ENCODE measurements around the gene ZNF410. TPM values are rescaled to one million over a fixed set of nuclear protein-coding genes. Genes with fewer than 3 reads are reported as not detected.

Gene ZNF410
- total RNA-seq, 2 donors from 2014 or later, result 34.2 to 40.7 TPM

DNA sequence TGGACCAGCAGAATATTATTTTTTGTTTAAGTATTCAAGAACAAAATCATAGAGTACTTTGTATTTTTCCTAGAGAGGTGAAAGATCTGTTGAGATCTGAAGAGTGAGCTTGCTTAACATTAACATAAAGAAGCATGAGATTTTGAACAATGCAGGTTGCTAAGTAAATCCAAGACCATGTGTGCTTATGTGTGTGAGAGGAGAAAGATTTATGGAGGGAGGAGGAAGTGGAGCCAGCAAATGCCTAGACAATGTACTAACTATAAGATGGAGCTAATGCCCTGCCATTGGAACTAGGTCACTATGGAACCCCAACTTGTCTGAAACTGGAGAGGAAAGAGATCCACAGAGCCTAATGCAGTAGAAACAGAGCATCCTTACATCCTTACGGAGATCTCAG lies 49.9 kb downstream of the ZNF410 start:
- Histone ChIP-seq H3K27me3 (ENCODE audit: control insufficient read depth, insufficient read depth, low read length, poor library complexity, severe bottlenecking) (peaks cover 18% of the 10 kb centered on the region), H3K4me1 (ENCODE audit: control insufficient read depth, insufficient read depth, low read length) (no peaks in the 10 kb centered on the region), H3K27ac (ENCODE audit: low read depth, low read length) (no peak overlapping the region), H3K9me3 (ENCODE audit: control insufficient read depth, low read length) (no peaks in the 10 kb centered on the region), H3K9ac (ENCODE audit: extremely low read depth, low read length, poor library complexity, severe bottlenecking) (no peak overlapping the region), H3K4me3 (ENCODE audit: low read length) (no peak overlapping the region), H3K36me3 (ENCODE audit: control insufficient read depth, insufficient read depth, low read length) (peaks cover 32% of the 10 kb centered on the region)
- TF ChIP-seq, protein P1, sequence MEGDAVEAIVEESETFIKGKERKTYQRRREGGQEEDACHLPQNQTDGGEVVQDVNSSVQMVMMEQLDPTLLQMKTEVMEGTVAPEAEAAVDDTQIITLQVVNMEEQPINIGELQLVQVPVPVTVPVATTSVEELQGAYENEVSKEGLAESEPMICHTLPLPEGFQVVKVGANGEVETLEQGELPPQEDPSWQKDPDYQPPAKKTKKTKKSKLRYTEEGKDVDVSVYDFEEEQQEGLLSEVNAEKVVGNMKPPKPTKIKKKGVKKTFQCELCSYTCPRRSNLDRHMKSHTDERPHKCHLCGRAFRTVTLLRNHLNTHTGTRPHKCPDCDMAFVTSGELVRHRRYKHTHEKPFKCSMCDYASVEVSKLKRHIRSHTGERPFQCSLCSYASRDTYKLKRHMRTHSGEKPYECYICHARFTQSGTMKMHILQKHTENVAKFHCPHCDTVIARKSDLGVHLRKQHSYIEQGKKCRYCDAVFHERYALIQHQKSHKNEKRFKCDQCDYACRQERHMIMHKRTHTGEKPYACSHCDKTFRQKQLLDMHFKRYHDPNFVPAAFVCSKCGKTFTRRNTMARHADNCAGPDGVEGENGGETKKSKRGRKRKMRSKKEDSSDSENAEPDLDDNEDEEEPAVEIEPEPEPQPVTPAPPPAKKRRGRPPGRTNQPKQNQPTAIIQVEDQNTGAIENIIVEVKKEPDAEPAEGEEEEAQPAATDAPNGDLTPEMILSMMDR (conservative IDR thresholded peaks at IDR 0.05), result no peak
- Mint-ChIP-seq H3K36me3 (ENCODE audit: low read depth) (peaks cover 8% of the 10 kb centered on the region), H3K4me3 (no peak overlapping the region), H3K4me1 (no peaks in the 10 kb centered on the region), H3K27me3 (ENCODE audit: insufficient read depth) (peaks cover 5% of the 10 kb centered on the region), H3K27ac (no peak overlapping the region), H3K9me3 (no peaks in the 10 kb centered on the region)
- no peak for DNase-seq
- 91% methylated on average over 1 of the region's 1 CpG; no CpG with 5 or more reads in 1 of the 2 experiments for whole genome bisulfite sequencing, 2 experiments (ENCODE audit: insufficient coverage in 1 of 2, insufficient read length in 1 of 2)

DNA sequence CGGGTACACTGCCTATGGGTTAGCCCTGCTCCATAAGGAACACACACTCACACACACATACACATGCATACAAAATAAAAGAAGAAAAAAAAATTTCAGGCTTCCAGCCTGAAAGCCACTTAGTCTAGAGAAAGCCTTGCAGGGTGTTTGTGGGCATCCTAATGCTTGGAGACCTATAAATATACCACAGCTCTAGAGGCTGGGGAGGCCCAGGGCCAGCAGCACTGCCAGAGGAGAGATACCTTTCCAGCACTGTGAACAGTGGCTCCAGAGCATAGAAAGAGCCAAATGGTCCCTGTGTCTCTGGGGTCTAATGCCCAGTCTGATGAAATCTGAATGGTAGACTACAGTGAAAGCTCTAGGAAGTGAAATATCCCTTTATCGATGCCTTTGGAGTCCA lies 50.4 kb downstream of the ZNF410 start:
- H3K4me1 ChIP-seq (ENCODE audit: control insufficient read depth, insufficient read depth, low read length), result no peaks in the 10 kb centered on the region
- no peak overlapping the region for H3K27ac ChIP-seq (ENCODE audit: low read depth, low read length)
- Mint-ChIP-seq H3K4me3 (no peak overlapping the region), H3K36me3 (ENCODE audit: low read depth) (peaks cover 8% of the 10 kb centered on the region), H3K9me3 (no peaks in the 10 kb centered on the region), H3K4me1 (no peaks in the 10 kb centered on the region), H3K27ac (no peak overlapping the region), H3K27me3 (ENCODE audit: insufficient read depth) (peaks cover 6% of the 10 kb centered on the region)
- H3K4me3 ChIP-seq (ENCODE audit: low read length), result no peak overlapping the region
- 96% methylated on average over 2 of the region's 2 CpGs; no CpG with 5 or more reads in 1 of the 2 experiments for WGBS, 2 experiments (ENCODE audit: insufficient coverage in 1 of 2, insufficient read length in 1 of 2)
- peaks cover 21% of the 10 kb centered on the region for H3K27me3 ChIP-seq (ENCODE audit: control insufficient read depth, insufficient read depth, low read length, poor library complexity, severe bottlenecking)
- peaks cover 27% of the 10 kb centered on the region for H3K36me3 ChIP-seq (ENCODE audit: control insufficient read depth, insufficient read depth, low read length)
- no peak overlapping the region for H3K9ac ChIP-seq (ENCODE audit: extremely low read depth, low read length, poor library complexity, severe bottlenecking)
- no peaks in the 10 kb centered on the region for H3K9me3 ChIP-seq (ENCODE audit: control insufficient read depth, low read length)
- TF ChIP-seq, protein P1 (conservative IDR thresholded peaks at IDR 0.05), result no peak
- DNase-seq, result no peak

DNA sequence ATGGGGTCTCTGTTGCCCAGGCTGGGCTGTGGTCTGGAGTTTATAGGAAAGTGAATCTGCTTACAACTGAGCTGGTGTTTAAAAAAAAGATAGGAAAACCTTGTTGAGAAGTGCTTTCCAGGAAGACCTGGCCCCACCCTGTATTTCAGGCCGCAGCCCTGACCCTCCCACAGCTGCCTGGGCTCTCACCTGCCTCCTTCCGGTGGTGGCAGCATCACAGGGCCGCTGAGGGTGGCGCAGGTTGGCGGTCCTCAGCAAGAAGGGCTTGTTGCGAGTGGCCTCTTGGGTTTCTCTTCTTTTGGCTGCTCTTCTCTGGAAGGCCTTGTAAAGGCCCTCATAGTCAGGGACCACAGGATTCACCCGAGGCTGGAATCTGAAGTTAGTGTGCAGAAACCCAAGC lies 55.5 kb downstream of the ZNF410 start:
- no peak overlapping the region for H3K27ac Mint-ChIP-seq
- TF ChIP-seq, protein P1 (conservative IDR thresholded peaks at IDR 0.05), result no peak
- H3K27me3 Mint-ChIP-seq (ENCODE audit: insufficient read depth), result peaks cover 50% of the 10 kb centered on the region
- Histone ChIP-seq H3K27me3 (ENCODE audit: control insufficient read depth, insufficient read depth, low read length, poor library complexity, severe bottlenecking) (peaks cover 67% of the 10 kb centered on the region), H3K4me1 (ENCODE audit: control insufficient read depth, insufficient read depth, low read length) (no peaks in the 10 kb centered on the region), H3K36me3 (ENCODE audit: control insufficient read depth, insufficient read depth, low read length) (peaks cover 6% of the 10 kb centered on the region), H3K9ac (ENCODE audit: extremely low read depth, low read length, poor library complexity, severe bottlenecking) (no peak overlapping the region), H3K4me3 (ENCODE audit: low read length) (no peak overlapping the region), H3K27ac (ENCODE audit: low read depth, low read length) (no peak overlapping the region), H3K9me3 (ENCODE audit: control insufficient read depth, low read length) (no peaks in the 10 kb centered on the region)
- no peak overlapping the region for H3K4me3 Mint-ChIP-seq
- no peaks in the 10 kb centered on the region for H3K4me1 Mint-ChIP-seq
- H3K36me3 Mint-ChIP-seq (ENCODE audit: low read depth), result no peaks in the 10 kb centered on the region
- 86 to 89% methylated on average over 5 to 7 of the region's 7 CpGs for WGBS, 2 experiments (ENCODE audit: insufficient coverage in 1 of 2, insufficient read length in 1 of 2)
- no peak for DNase-seq
- no peaks in the 10 kb centered on the region for H3K9me3 Mint-ChIP-seq

Measured in endodermal cell (in vitro differentiated cells).